ENCODE data around the gene IFT88.

Gene IFT88

DNA sequence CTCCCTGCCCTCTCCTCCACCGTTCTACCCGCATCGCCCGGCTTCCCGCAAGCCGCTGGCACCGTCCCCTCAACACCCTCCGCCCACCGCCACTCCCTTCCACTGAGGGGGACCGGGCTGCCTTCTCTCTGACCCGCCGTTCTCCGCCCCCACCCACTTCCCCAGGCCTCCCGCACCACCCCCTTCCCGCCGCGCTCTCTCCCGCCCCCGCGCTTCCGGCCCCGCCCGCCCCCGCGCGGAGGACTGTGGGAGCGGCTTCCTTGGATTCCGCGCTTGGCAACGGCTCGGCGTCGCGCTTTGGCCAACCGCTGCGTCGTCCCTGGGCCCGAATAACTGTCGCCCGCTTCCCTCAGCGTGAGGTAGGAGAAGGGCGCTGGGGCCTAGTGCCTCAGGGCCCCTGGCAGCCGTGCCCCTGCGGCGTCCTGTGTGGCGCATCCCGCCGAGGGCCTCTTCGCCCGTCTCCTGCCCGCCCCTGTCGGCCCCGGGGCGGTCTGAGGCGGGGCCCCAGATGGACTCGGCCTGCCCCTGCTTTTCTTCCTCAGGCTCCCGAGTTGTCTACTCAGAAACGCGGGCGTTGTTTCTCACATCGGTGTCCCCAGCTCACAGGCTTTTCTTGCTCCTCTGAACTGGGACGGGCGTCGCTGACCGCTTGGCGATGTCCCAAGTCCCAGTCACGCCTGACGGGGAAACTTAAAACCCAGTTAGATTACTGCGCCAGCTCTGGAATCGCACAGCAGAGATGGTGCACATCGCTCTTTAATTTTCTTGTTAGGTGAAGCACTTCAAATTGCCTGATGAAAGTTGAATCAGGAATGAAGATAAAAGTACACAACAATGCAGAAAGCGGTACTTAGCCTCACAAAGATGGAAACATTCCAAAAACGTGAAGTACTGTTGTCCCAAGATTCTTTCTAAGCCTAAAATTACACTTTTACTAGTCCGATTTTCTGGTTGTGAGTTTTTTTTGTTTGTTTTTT is at the start of gene IFT88:
Gene IFT88, plus strand, starts transcription at position 260 of the 977 bp plus-strand sequence. CDS start 7,229 bp downstream, outside the sequence.
- intact Hi-C loops (cut with DNase I) = loop anchor here (1.0 to 10.0 kb wide), 3 partner anchors 42 to 208 kb away; partner anchors contain the start of genes CRYL1, EEF1AKMT1 and IL17D
- peak; percentile 84 to 98 (median 88) for DNase-seq

DNA sequence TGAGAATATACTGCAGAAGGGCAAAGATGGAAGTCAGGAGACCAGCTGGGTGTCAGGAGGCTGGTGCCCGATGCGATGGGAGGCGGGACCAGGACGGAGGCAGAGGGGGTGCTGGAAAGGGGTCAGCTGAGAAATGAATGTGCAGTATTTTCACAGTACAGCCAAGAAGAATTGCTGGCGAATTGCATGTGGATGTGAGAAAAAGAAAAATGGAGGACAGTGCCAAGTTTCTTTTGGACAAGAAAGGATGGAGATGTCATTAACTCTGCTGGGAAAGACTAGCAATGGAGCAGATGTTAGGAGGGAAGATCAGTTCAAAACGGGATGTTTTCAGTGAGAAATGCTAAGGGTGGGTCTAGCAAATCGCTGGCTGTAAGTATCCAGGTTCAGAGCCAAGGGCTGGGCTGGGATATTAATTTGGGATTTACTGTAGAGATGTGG is 48.3 kb upstream of the IFT88 start:
- intact Hi-C loops (cut with DNase I) = no loop called here
- DNase-seq = peak in 1 of 10 donors; percentile 75

DNA sequence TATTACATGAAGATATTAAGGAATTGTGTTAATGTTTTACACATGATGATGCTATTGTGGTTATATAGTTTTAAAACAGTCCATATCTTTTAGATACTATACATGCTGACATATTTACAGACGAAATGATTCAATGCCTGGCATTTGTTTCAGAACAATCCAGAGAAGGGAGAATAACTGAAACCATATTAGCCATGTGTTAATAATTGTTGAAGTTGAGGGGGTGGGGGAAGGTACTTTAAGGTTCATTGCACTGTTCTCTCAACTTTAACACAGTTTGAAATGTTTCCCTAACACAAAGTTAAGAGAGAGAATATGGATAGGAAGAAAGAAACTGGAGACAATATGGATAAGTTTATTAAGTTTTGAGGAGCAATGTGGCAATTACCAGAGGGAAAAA is 47.1 kb upstream of the IFT88 start:
- intact Hi-C loops (cut with DNase I) = no loop called here

GRCh38 chr13:20521364-20522115 is 45.4 kb upstream of the IFT88 start:
- intact Hi-C loops (cut with DNase I) = no loop called here
- DNase-seq = no peak

More for the DNA sequence above, 47.1 kb upstream of the IFT88 start:
- no peak for DNase-seq

DNA sequence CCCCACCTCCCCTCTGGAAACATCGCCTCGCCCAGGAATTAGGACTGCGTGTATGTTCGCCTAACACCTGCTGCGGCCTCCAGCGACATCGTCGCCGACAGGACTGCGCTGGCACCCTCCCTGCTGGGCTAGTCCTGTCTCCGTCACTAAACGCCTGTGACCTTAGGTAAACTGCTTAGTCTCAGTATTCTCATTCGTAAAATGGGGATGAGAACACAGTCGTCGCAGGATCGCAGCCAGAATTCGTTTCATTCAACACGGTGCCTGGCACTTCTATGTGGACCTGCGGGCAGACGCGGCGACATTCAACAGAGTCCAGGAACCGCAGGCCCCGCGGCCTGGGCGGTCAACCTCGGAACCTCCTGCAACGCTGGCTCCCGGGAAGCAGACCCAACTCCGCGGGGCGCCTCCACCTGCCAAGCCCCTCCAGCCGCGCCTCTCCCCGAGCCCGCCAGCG is 41.8 kb upstream of the IFT88 start:
- peak; percentile 27 to 87 (median 42) for DNase-seq
- intact Hi-C loops (cut with DNase I) = loop anchor here (1.0 to 5.0 kb wide), 2 partner anchors 42 to 177 kb away; partner anchors contain the start of genes IFT88 and IL17D

GRCh38 chr13:20525601-20526544 is 41.1 kb upstream of the IFT88 start, which contains the start of gene CRYL1:
TSS of gene CRYL1 (minus strand) at chr13:20525857. CDS start at chr13:20525794, 63 bp downstream.
- peak; percentile 73 to 97 (median 85) for DNase-seq
- intact Hi-C loops (cut with DNase I) = loop anchor here (1.0 to 5.0 kb wide), 2 partner anchors 41 to 176 kb away; partner anchors contain the start of genes IFT88 and IL17D

GRCh38 chr13:20526664-20527063 is 40.3 kb upstream of the IFT88 start:
- intact Hi-C loops (cut with DNase I) = loop anchor here (5.0 kb wide), 1 partner anchor 176 kb away; the partner anchor contains the start of gene IL17D
- DNase-seq = no peak

- DNase-seq = no peak
- intact Hi-C loops (cut with DNase I) = loop anchor here (5.0 kb wide), 1 partner anchor 174 kb away; the partner anchor contains the start of gene IL17D
Measured at GRCh38 chr13:20528452-20528851, 38.5 kb upstream of the IFT88 start.

DNA sequence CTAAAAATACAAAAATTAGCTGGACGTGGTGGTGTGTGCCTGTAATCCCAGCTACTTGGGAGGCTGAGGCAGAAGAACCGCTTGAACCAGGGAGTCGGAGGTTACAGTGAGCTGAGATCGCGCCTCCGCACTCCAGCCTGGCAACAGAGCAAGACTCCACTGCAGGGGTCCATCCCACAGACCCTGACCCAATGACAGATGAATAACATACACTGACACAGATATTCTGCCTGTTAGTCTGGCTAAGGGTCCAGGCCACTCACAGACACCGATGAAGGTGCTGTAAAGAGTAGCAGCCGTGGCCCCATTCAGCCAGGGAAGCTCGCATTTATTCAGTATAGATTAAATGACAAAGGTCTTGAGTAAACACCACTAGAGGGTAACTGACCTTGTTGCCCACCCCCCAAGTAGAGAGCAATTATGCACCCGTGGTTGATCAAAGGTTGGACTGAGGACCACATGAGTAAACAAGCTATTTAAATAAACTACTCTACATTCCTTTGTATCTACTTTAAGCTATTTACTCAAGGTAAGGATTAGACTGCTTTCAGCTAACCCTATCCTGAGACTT is 32.8 kb upstream of the IFT88 start:
- DNase-seq = no peak

DNA sequence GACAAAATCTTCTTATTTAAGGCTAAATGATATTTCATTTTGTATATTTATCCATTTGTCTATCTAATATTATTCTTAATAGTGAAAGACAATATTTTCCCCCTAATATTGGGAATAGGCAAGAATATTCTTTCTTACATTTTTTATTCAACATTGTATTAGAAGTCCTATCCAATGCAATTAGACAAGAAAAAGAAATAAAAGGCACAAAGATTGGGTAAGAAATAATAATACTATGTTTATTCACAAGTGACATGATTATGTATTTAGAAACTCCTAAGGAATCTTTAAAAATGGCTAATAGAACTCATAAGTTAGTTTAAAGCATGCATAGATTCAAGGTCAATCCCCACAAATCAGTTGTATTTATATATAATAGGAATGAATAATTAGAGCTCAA is 30.0 kb upstream of the IFT88 start:
- intact Hi-C loops (cut with DNase I) = no loop called here
- DNase-seq = no peak

More for the DNA sequence above, 32.8 kb upstream of the IFT88 start:
- intact Hi-C loops (cut with DNase I) = no loop called here

DNA sequence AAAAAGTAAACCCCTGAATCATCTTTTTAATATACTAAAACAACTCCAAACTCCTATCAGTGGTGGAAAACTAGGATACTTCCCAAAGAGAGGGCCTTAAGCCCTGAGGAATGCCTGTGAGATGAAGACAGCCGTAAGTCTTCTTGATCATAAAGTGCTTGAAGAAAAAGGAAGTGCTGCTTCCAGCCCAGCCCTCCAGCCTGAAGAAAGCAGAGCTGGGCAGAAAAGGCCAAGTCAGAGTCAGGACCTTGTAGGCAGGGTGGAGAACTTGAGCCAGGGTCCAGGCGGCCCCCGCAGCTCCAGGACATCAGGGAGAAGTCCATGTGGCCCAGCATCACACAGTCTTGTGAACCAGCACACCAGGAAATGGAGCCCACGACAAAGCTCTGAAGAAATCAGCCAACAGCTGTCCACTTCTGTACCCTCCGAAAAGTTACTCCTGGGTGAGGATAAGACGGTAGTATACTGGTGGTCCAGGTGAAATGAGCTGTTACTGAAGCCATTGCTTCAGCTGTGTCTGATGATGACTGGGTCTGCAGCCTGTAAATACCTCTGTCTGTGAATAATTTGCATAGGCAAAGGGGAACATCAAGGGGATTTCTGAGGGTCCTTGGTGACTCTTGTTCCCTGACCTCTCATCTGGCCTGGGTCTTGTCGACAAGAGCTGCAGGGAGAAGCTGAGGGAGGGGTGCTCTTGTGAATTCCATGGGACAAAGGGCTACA is 22.6 kb upstream of the IFT88 start:
- intact Hi-C loops (cut with DNase I) = no loop called here
- no peak for DNase-seq

DNA sequence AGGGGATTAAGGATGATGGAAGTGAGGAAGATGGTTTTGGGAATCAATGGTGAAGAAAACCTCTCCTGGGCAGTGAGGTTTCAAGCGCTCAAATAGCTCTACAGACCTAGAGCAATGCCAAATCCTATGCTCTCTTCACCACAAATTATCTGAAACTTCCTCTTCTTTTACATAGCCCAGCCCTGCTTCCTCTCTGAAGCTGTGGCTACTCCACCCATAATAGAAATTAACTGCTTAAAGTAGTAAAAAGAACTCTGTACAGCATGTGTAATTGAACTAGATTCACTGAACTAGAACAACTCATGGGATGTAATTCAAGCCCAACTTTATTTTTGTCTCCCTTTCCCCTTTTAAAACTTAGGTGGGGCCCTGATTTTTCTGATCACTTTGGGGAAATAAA is 20.4 kb upstream of the IFT88 start:
- intact Hi-C loops (cut with DNase I) = no loop called here
- no peak for DNase-seq

GRCh38 chr13:20547479-20547908 is 19.5 kb upstream of the IFT88 start:
- DNase-seq = no peak
- intact Hi-C loops (cut with DNase I) = no loop called here

- DNase-seq = peak in 1 of 10 donors; percentile 14
- intact Hi-C loops (cut with DNase I) = no loop called here
Measured at GRCh38 chr13:20550799-20551198, 16.2 kb upstream of the IFT88 start.

DNA sequence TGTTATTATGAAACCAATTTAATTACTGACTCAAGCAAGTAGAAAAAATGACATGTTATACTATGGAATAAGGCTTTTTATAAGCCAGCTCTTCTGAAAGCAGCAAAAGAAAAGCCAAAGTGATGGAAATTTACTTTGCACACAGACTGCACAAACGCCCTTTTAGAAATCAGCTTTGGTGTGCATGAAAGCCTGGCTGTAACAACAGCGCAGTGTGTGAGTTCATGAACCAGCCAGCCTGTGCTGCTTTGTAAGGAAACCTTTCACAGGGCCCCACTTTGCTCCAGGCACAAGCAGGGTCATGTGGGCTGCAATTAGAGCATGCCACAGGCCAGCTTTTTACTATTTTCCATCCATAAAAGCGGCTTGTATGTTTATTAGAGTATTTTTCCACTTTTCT is 13.6 kb upstream of the IFT88 start:
- intact Hi-C loops (cut with DNase I) = no loop called here
- peak; percentile 44 to 96 (median 74) for DNase-seq

DNA sequence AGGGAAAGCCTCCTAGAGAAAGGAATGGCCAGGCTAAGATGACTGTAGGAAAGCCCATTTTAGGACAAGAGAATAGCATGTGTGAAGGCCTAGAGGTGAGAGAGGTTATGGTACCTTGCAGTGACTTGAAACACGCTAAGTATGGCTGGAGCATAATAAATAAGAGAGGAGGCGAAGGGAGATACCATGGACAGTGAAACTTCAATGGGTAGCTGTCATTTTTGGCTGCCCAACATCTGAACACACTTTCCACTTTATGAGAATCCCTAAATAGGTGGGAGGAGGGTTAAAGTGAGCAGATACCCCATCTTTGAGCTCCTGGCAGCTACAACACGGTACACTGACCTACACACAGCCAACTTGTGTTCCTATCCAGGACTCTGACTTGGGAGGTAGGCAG is 8.0 kb upstream of the IFT88 start:
- intact Hi-C loops (cut with DNase I) = no loop called here
- no peak for DNase-seq

GRCh38 chr13:20559659-20560356 is 7.1 kb upstream of the IFT88 start:
- no peak for DNase-seq
- intact Hi-C loops (cut with DNase I) = loop anchor here (10.0 kb wide), 1 partner anchor 215 kb away; the partner anchor contains the start of gene EEF1AKMT1
